GM23338 (cell line): ENCODE data around the gene UGT2A3. TPM values are rescaled to one million over a fixed set of nuclear protein-coding genes. Genes with fewer than 3 reads are reported as not detected.

Source experiments
- ATAC-seq: fragments of 200-7000 bp; cut with Tn5 transposase; 3 replicates; pipeline ENCODE4 v1.9.1; 2020
- DNase-seq: peaks from one replicate; pipeline ENCODE4 v3.0.0-alpha.2; 2015; ENCODE audit warnings: low spot score
- H2AFZ ChIP-seq: fragments of 200-600 bp; sonication (generic); 2 replicates; pipeline ENCODE4 v1.8.0; 2016; ENCODE audit warnings: antibody characterized with exemption, mild to moderate bottlenecking, moderate library complexity
- H3F3A ChIP-seq: fragments of 200-600 bp; sonication (generic); replicated peaks from 2 replicates; pipeline ENCODE4 v1.8.0; 2017; ENCODE audit warnings: antibody characterized with exemption, mixed run types, low read depth
- H3K27ac ChIP-seq: fragments of 200-600 bp; sonication (generic); 2 replicates; pipeline ENCODE4 v1.6.1; 2016; ENCODE audit warnings: low read depth
- H3K27me3 ChIP-seq: fragments of 200-600 bp; sonication (generic); 2 replicates; pipeline ENCODE4 v1.8.0; 2016; ENCODE audit warnings: mild to moderate bottlenecking, mixed run types, moderate library complexity; ENCODE audit not compliant: insufficient read depth
- H3K36me3 ChIP-seq: fragments of 200-600 bp; sonication (generic); 2 replicates; pipeline ENCODE4 v1.8.0; 2016; ENCODE audit warnings: mild to moderate bottlenecking; ENCODE audit not compliant: insufficient read depth
- H3K4me1 ChIP-seq: fragments of 200-600 bp; sonication (generic); 2 replicates; pipeline ENCODE4 v1.8.0; 2016; ENCODE audit warnings: mild to moderate bottlenecking, moderate library complexity; ENCODE audit not compliant: insufficient read depth
- H3K4me2 ChIP-seq: fragments of 200-600 bp; sonication (generic); 2 replicates; pipeline ENCODE4 v1.7.1; 2017; ENCODE audit warnings: mixed run types
- H3K4me3 ChIP-seq: fragments of 200-600 bp; sonication (generic); 2 replicates; pipeline ENCODE4 v1.6.1; 2016; ENCODE audit warnings: mixed run types
- H3K79me2 ChIP-seq: fragments of 200-600 bp; sonication (generic); replicated peaks from 2 replicates; pipeline ENCODE4 v1.8.0; 2017; ENCODE audit warnings: mild to moderate bottlenecking; ENCODE audit not compliant: insufficient read depth
- H3K9me2 ChIP-seq: fragments of 200-600 bp; sonication (generic); 2 replicates; pipeline ENCODE4 v1.8.0; 2017; ENCODE audit not compliant: insufficient read depth
- H4K20me1 ChIP-seq: fragments of 200-600 bp; sonication (generic); replicated peaks from 2 replicates; pipeline ENCODE4 v1.8.0; 2017; ENCODE audit warnings: mild to moderate bottlenecking; ENCODE audit not compliant: insufficient read depth
- H3K27ac Mint-ChIP-seq: 2 replicates; pipeline ENCODE4 v1.8.0; 2020; ENCODE audit warnings: inconsistent platforms, mild to moderate bottlenecking, moderate library complexity, mixed read lengths
- H3K27me3 Mint-ChIP-seq: 3 replicates; pipeline ENCODE4 v1.8.0; 2022; ENCODE audit warnings: low read depth, mild to moderate bottlenecking, moderate library complexity, mixed read lengths, inconsistent platforms; ENCODE audit not compliant: insufficient read depth, poor library complexity
- H3K36me3 Mint-ChIP-seq: 3 replicates; pipeline ENCODE4 v1.8.0; 2021; ENCODE audit warnings: low read depth, mild to moderate bottlenecking, inconsistent platforms, moderate library complexity, mixed read lengths
- H3K4me1 Mint-ChIP-seq: 3 replicates; pipeline ENCODE4 v1.8.0; 2020; ENCODE audit warnings: mild to moderate bottlenecking, inconsistent platforms, mixed read lengths
- H3K4me3 Mint-ChIP-seq: 3 replicates; pipeline ENCODE4 v1.8.0; 2021; ENCODE audit warnings: moderate library complexity, mild to moderate bottlenecking, inconsistent platforms, mixed read lengths
- H3K9me3 Mint-ChIP-seq: 3 replicates; pipeline ENCODE4 v1.8.0; 2020; ENCODE audit warnings: moderate library complexity, mild to moderate bottlenecking, inconsistent platforms, mixed read lengths
- CREB1 ChIP-seq: fragments of 250-450 bp; sonication (Bioruptor Pico); IDR thresholded peaks from 2 replicates; pipeline ENCODE4 v1.5.0; 2020; ENCODE audit warnings: low read depth, mild to moderate bottlenecking, moderate library complexity
- EZH2 ChIP-seq: fragments of 200-600 bp; sonication (generic); IDR thresholded peaks from one replicate; pipeline ENCODE4 v1.8.0; 2017; ENCODE audit warnings: antibody characterized with exemption, mild to moderate bottlenecking, low read depth; ENCODE audit not compliant: unreplicated experiment
- EZH2phosphoT487 ChIP-seq: fragments of 200-600 bp; sonication (generic); IDR thresholded peaks from one replicate; pipeline ENCODE4 v1.8.1; 2018; ENCODE audit warnings: antibody characterized with exemption; ENCODE audit not compliant: unreplicated experiment
- JUNB ChIP-seq: IDR thresholded peaks from one replicate; pipeline ENCODE4 v1.6.1; 2016; ENCODE audit warnings: antibody characterized with exemption; ENCODE audit not compliant: unreplicated experiment
- POLR2AphosphoS5 ChIP-seq: IDR thresholded peaks from 2 replicates; pipeline ENCODE4 v1.6.1; 2016; ENCODE audit warnings: antibody characterized with exemption, low read depth
- ZNF114 ChIP-seq: fragments of 250-450 bp; sonication (Bioruptor Pico); IDR thresholded peaks from 2 replicates; pipeline ENCODE4 v1.5.0; 2020; ENCODE audit warnings: mild to moderate bottlenecking, moderate library complexity
- polyA plus RNA-seq: library from polyadenylated mRNA; unstranded; fragments of >200 nt; fragmentation: Nextera tagmentation; extraction: Ambion mirVana; gene quantifications from 2 replicates; pipeline ENCODE4 v1.2.1, GENCODE V29; 2016
- total RNA-seq: library from RNA; depleted of rRNA; stranded (reverse); fragments of >200 nt; shearing (Covaris generic); gene quantifications from 2 replicates; pipeline ENCODE4 v1.2.3, GENCODE V29; 2014
- TF ChIP-seq, protein P1 (sequence below): IDR thresholded peaks from 2 replicates; pipeline ENCODE4 v1.6.1; 2016; ENCODE audit warnings: antibody characterized with exemption
- TF ChIP-seq, protein P2 (sequence below): fragments of 250-450 bp; sonication (Bioruptor Pico); IDR thresholded peaks from 2 replicates; pipeline ENCODE4 v1.5.0; 2020; ENCODE audit warnings: mild to moderate bottlenecking, moderate library complexity

The UGT2A3 gene
- total and polyA plus RNA-seq, 2 experiments from 2014 or later, result not detected

DNA sequence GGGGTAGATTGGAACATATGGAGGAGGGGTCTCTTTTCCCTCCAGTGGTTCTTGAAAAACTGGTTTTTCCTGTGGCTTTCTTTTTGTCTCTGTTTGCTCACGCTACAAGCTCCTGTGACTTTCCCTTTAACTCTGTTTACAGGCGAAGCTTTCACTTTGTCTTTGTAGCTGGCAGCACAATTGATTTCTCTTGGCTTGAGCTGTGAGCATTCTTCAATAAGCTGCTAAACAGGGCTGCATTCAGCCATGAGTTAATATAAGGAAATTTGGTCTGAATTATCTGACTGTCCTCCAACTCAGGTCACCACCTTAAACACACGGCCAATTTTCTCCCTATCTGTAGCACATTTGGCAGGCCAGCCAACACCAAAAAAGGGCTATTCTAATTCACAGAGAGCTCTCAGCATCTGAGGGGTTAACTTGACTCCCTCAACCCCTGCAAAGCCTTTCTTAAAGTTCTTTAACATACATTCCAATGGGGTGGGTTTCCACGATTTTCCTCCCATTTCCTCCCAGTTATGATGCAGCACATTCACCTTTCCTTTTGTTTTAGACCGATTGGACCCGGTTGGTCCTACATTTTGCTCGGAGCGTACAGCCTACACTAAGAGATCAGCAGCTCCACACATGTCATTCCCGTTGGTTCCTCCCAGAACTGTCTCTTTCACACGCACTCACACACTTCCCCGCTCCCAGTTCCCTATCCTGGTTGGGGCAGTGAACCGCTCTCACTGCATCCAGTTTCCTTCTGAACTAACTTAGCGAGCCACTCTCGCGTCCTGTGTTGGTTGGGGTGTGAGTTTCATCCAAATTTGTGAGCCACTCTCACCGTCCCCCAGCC lies 45.4 kb downstream of the UGT2A3 start:
- Mint-ChIP-seq H3K4me1 (peaks cover 54% of the 10 kb centered on the region), H3K27me3 (peaks cover 12% of the 10 kb centered on the region), H3K9me3 (peaks cover 3% of the 10 kb centered on the region; the same call in 2 of the 3 replicates), H3K27ac (peak overlapping the region; percentile 99), H3K4me3 (peak overlapping the region; percentile 62), H3K36me3 (peaks cover 3% of the 10 kb centered on the region; the same call in 1 of the 3 replicates)
- no peaks in the 10 kb centered on the region for H3K79me2 ChIP-seq
- no peak for TF ChIP-seq EZH2
- TF ChIP-seq EZH2phosphoT487, result no peak
- 0 out of 2 replicates have a peak, but pooled peaks have one; percentile 28 for TF ChIP-seq CREB1 (CRISPR knock-in tag)
- TF ChIP-seq, protein P1, sequence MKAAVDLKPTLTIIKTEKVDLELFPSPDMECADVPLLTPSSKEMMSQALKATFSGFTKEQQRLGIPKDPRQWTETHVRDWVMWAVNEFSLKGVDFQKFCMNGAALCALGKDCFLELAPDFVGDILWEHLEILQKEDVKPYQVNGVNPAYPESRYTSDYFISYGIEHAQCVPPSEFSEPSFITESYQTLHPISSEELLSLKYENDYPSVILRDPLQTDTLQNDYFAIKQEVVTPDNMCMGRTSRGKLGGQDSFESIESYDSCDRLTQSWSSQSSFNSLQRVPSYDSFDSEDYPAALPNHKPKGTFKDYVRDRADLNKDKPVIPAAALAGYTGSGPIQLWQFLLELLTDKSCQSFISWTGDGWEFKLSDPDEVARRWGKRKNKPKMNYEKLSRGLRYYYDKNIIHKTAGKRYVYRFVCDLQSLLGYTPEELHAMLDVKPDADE, result peak; percentile 43; the same call in 1 of the 2 replicates
- TF ChIP-seq POLR2AphosphoS5, result peak; percentile 55
- no peak for TF ChIP-seq JUNB
- peak; percentile 34; the same call in 1 of the 2 replicates for TF ChIP-seq ZNF114
- peaks cover 10% of the 10 kb centered on the region; the same call in 1 of the 2 replicates for H3K9me2 ChIP-seq
- no peaks in the 10 kb centered on the region for H3K27me3 ChIP-seq
- peaks cover 34% of the 10 kb centered on the region for H3K4me1 ChIP-seq
- H3F3A ChIP-seq, result peaks cover 3% of the 10 kb centered on the region; the same call in 1 of the 2 replicates
- peak; percentile 90 for DNase-seq
- H3K36me3 ChIP-seq, result no peaks in the 10 kb centered on the region
- peak overlapping the region; percentile 75 for H2AFZ ChIP-seq
- ATAC-seq, result peak; percentile 71
- peak overlapping the region; percentile 57 for H3K4me2 ChIP-seq
- peak overlapping the region; percentile 31 for H3K4me3 ChIP-seq
- peak overlapping the region; percentile 90 for H3K27ac ChIP-seq
- H4K20me1 ChIP-seq, result no peaks in the 10 kb centered on the region

DNA sequence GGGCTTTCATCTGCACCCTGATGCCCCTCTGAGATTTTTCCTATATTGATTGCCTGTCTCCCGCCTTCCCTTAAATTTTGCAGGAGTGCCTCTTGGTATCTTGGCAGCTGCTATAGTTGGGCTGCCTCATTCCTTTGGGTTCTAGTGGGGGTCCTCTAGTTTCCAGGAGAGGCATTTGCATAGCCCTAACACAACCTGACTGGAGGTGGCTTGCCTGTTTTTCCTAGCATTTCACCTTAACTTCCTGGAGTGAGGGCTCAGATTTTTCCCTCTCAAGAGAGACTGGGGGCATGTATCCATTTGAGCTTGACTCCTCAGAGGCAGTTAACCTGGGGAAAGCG lies 46.0 kb downstream of the UGT2A3 start:
- no peaks in the 10 kb centered on the region for H3K27me3 ChIP-seq
- peaks cover 12% of the 10 kb centered on the region; the same call in 1 of the 2 replicates for H3K9me2 ChIP-seq
- H3K4me2 ChIP-seq, result peak overlapping the region; percentile 57
- H3K79me2 ChIP-seq, result no peaks in the 10 kb centered on the region
- no peak for ATAC-seq
- peak overlapping the region; percentile 99 for H3K27ac Mint-ChIP-seq
- peak overlapping the region; percentile 31; the same call in 1 of the 2 replicates for H3K4me3 ChIP-seq
- H3K36me3 Mint-ChIP-seq, result peaks cover 3% of the 10 kb centered on the region; the same call in 1 of the 3 replicates
- H3K4me1 ChIP-seq, result peaks cover 34% of the 10 kb centered on the region
- H3K4me1 Mint-ChIP-seq, result peaks cover 54% of the 10 kb centered on the region
- H2AFZ ChIP-seq, result no peak overlapping the region; the same call in 1 of the 2 replicates
- no peaks in the 10 kb centered on the region for H3K36me3 ChIP-seq
- H3K9me3 Mint-ChIP-seq, result peaks cover 3% of the 10 kb centered on the region; the same call in 2 of the 3 replicates
- peak overlapping the region; percentile 90 for H3K27ac ChIP-seq
- peaks cover 12% of the 10 kb centered on the region for H3K27me3 Mint-ChIP-seq
- H3K4me3 Mint-ChIP-seq, result peak overlapping the region; percentile 62
- no peak for DNase-seq
- no peaks in the 10 kb centered on the region for H4K20me1 ChIP-seq
- peaks cover 3% of the 10 kb centered on the region; the same call in 1 of the 2 replicates for H3F3A ChIP-seq
- TF ChIP-seq, protein P2, sequence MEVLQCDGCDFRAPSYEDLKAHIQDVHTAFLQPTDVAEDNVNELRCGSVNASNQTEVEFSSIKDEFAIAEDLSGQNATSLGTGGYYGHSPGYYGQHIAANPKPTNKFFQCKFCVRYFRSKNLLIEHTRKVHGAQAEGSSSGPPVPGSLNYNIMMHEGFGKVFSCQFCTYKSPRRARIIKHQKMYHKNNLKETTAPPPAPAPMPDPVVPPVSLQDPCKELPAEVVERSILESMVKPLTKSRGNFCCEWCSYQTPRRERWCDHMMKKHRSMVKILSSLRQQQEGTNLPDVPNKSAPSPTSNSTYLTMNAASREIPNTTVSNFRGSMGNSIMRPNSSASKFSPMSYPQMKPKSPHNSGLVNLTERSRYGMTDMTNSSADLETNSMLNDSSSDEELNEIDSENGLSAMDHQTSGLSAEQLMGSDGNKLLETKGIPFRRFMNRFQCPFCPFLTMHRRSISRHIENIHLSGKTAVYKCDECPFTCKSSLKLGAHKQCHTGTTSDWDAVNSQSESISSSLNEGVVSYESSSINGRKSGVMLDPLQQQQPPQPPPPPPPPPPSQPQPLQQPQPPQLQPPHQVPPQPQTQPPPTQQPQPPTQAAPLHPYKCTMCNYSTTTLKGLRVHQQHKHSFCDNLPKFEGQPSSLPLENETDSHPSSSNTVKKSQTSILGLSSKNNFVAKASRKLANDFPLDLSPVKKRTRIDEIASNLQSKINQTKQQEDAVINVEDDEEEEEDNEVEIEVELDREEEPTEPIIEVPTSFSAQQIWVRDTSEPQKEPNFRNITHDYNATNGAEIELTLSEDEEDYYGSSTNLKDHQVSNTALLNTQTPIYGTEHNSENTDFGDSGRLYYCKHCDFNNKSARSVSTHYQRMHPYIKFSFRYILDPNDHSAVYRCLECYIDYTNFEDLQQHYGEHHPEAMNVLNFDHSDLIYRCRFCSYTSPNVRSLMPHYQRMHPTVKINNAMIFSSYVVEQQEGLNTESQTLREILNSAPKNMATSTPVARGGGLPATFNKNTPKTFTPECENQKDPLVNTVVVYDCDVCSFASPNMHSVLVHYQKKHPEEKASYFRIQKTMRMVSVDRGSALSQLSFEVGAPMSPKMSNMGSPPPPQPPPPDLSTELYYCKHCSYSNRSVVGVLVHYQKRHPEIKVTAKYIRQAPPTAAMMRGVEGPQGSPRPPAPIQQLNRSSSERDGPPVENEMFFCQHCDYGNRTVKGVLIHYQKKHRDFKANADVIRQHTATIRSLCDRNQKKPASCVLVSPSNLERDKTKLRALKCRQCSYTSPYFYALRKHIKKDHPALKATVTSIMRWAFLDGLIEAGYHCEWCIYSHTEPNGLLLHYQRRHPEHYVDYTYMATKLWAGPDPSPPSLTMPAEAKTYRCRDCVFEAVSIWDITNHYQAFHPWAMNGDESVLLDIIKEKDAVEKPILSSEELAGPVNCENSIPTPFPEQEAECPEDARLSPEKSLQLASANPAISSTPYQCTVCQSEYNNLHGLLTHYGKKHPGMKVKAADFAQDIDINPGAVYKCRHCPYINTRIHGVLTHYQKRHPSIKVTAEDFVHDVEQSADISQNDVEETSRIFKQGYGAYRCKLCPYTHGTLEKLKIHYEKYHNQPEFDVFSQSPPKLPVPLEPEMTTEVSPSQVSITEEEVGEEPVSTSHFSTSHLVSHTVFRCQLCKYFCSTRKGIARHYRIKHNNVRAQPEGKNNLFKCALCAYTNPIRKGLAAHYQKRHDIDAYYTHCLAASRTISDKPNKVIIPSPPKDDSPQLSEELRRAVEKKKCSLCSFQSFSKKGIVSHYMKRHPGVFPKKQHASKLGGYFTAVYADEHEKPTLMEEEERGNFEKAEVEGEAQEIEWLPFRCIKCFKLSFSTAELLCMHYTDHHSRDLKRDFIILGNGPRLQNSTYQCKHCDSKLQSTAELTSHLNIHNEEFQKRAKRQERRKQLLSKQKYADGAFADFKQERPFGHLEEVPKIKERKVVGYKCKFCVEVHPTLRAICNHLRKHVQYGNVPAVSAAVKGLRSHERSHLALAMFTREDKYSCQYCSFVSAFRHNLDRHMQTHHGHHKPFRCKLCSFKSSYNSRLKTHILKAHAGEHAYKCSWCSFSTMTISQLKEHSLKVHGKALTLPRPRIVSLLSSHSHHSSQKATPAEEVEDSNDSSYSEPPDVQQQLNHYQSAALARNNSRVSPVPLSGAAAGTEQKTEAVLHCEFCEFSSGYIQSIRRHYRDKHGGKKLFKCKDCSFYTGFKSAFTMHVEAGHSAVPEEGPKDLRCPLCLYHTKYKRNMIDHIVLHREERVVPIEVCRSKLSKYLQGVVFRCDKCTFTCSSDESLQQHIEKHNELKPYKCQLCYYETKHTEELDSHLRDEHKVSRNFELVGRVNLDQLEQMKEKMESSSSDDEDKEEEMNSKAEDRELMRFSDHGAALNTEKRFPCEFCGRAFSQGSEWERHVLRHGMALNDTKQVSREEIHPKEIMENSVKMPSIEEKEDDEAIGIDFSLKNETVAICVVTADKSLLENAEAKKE (CRISPR knock-in tag), result 0 out of 2 replicates have a peak, but pooled peaks have one; percentile 1
- TF ChIP-seq EZH2, result no peak
